ENCODE results near the gene NCAPG2. TPM values are rescaled to one million over a fixed set of nuclear protein-coding genes. Genes with fewer than 3 reads are reported as not detected.

The NCAPG2 gene
- total RNA-seq, 1 donor, result 17.7 TPM

DNA sequence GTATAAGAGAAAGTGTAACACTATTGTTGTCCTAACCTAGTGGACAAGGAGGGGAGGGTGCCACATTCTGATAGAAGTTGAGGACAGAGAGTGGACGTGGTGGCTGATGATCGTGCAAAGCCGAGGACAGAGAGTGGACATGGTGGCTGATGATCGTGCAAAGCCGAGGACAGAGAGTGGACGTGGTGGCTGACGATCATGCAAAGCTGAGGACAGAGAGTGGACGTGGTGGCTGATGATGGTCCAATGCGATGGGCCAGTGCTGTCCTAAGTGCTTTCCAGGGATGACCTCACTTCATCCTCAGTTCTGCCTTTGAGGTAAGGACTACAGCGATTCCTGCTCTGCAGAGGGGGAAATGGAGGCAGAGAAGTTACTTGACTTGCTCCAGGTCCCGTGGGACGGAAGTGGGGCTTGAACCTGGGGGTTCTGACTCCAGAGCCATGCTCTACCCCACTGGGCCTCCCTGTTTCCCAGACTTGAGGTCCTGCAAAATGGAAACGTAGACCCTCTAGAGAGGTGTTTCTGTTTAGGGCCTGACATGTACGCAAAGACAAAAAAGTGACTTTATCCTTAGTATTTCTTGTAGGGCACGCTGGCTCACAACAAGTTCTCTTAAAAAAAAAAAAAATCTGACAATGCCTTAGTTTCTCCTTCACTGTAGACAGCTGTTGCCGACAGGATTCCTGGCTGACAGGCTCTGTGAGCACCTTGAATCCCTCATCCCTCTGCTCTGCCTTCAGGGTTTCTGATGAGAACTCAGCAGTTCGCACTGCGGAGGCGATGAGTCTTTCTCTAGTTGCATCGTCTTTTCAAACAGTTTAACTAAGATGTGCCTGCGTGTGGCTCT, 20.3 kb upstream of the NCAPG2 start:
- TF ChIP-seq, protein P1, sequence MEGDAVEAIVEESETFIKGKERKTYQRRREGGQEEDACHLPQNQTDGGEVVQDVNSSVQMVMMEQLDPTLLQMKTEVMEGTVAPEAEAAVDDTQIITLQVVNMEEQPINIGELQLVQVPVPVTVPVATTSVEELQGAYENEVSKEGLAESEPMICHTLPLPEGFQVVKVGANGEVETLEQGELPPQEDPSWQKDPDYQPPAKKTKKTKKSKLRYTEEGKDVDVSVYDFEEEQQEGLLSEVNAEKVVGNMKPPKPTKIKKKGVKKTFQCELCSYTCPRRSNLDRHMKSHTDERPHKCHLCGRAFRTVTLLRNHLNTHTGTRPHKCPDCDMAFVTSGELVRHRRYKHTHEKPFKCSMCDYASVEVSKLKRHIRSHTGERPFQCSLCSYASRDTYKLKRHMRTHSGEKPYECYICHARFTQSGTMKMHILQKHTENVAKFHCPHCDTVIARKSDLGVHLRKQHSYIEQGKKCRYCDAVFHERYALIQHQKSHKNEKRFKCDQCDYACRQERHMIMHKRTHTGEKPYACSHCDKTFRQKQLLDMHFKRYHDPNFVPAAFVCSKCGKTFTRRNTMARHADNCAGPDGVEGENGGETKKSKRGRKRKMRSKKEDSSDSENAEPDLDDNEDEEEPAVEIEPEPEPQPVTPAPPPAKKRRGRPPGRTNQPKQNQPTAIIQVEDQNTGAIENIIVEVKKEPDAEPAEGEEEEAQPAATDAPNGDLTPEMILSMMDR (IDR thresholded peaks at IDR 0.05; ENCODE audit: insufficient read depth, low read depth, low read length), result no peak
- H3K4me3 ChIP-seq (ENCODE audit: low read depth, low read length), result no peak overlapping the region
- DNase-seq (ENCODE audit: low read depth), result no peak

DNA sequence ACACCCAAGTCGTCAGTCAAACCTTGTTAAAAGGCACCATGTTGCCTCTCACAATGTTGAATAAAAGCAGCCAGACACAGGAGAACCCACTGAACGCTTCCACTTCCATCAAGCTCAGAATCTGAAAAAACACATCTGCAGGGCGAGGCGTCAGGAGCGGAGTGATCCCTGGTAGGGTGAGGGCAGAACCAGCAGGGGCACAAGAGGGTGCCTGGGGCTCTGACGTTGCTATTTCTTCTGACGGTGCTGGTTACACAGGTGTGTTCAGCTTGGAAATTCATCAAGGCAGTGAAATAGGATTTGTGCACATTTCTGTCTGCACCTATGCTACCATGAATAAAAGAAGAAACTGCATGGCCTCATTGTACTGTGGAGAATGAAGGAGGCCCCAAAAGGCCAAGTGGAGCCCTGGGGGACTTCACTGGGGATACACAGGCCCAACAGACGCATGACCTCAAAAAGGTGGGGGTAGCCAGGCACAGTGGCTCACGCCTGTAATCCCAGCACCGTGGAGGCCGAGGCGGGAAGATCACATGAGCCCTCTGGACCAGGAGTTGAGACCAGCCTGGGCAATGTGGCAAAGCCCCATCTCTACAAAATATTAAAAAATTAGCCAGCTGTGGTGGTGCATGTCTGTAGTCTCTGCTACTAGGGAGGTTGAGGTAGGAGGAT, 19.2 kb upstream of the NCAPG2 start:
- TF ChIP-seq, protein P1 (IDR thresholded peaks at IDR 0.05; ENCODE audit: insufficient read depth, low read depth, low read length), result no peak
- no peak for DNase-seq (ENCODE audit: low read depth)
- H3K4me3 ChIP-seq (ENCODE audit: low read depth, low read length), result no peak overlapping the region

DNA sequence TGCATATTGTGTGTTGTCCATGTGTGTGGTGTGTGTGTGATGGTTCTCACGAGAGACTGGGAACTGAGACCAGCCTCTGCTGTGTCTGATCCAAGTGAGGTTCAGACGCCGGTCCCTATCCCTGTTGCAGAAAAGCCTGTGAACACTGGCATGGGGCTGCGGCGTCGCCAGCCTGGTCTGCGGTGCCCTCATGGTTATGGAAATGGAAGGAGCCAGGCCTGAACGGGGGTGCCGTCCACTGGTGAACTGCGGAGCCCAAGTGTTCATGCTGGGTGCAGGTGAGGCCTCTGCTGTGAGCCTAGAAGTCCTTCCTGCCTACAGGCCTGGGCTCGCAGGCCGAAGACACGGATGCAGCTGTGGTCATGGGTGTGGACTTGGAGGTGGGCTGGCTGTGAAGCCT, 18.7 kb upstream of the NCAPG2 start:
- no peak for DNase-seq (ENCODE audit: low read depth)
- no peak overlapping the region for H3K4me3 ChIP-seq (ENCODE audit: low read depth, low read length)
- TF ChIP-seq, protein P1 (IDR thresholded peaks at IDR 0.05; ENCODE audit: insufficient read depth, low read depth, low read length), result no peak

DNA sequence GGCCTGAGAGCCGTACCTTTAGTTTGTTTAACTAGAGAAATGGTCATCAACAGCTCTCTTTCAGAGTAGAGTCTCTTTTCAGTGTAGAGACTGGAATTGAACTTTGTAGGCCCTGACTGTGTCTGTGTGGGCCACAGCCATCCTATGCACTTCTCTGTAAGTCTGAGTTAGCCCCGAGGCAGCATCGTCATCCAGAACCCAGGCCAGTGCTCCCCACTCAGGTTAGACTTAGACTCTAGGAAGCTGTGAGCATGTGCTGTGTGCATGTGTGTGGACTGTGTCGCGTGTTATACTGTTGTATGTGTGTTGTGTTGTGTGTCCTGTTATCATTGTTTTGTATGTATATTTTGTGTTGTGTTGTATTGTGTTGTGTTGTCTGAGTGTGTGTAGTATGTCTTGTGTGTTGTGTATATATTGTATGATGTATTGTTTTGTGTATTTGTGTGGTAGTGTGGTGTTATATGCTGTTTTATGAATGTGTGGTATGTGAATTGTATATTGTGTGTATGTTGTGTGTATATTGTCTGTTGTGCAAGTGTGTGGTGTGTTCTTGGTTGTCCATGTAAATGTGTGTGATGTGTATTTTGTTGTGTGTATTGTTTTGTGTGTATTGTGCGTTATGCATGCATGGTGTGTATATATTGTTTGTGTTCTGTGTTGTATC, 18.1 kb upstream of the NCAPG2 start:
- TF ChIP-seq, protein P1 (IDR thresholded peaks at IDR 0.05; ENCODE audit: insufficient read depth, low read depth, low read length), result no peak
- no peak for DNase-seq (ENCODE audit: low read depth)
- no peak overlapping the region for H3K4me3 ChIP-seq (ENCODE audit: low read depth, low read length)

DNA sequence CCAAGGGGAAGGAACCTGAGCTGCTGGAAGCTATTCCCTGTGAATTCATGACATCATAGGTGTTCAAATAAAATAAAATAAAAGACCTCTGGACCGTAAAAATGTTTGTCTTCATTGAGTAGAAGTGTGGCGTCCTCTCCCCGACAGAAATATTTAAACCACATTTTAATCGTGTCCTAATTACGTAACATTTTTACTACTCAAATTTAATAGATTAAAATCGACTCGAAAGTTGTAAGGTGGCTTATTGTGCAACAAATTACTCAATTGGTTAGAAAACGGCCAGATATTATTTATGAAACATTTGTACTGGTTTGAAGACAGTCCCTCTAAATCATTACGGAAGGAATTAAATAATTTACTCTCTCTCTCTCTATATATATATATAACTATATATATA, 15.5 kb upstream of the NCAPG2 start:
- DNase-seq (ENCODE audit: low read depth), result no peak
- H3K4me3 ChIP-seq (ENCODE audit: low read depth, low read length), result no peak overlapping the region
- TF ChIP-seq, protein P1 (IDR thresholded peaks at IDR 0.05; ENCODE audit: insufficient read depth, low read depth, low read length), result no peak

DNA sequence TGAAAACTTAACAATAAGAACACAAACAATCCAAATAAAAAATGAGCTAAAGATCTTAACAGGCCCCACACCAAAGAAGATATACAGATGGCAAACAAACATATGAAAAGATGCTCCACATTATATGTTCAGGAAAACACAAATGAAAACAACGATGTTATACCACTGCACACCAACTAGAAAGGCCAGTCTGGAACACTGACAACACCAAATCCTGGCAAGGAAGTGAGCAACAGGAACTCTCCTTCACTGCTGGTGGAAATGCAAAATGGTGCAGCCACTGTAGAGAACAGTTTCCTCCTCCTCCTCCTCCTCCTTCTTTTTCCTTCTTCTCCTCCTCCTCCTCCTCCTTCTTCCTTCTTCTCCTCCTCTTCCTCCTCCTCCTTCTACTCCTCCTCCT, 12.2 kb upstream of the NCAPG2 start:
- DNase-seq (ENCODE audit: low read depth), result no peak
- TF ChIP-seq, protein P1 (IDR thresholded peaks at IDR 0.05; ENCODE audit: insufficient read depth, low read depth, low read length), result no peak
- no peak overlapping the region for H3K4me3 ChIP-seq (ENCODE audit: low read depth, low read length)

All from fibroblast of villous mesenchyme (primary cell).